GOT3 (cell line): Measurements from ENCODE around the gene TBX1.

Experiments used
- DNase-seq: peaks from one replicate; lab custom pipeline; 2025; ENCODE audit warnings: mixed read lengths; lab: John Stamatoyannopoulos, UW

The TBX1 gene

GRCh38 chr22:19753996-19754700, 6.4 kb upstream of the TBX1 start:
- no peak for DNase-seq

GRCh38 chr22:19754701-19755144, 5.9 kb upstream of the TBX1 start:
- no peak for DNase-seq

GRCh38 chr22:19755145-19755710, 5.3 kb upstream of the TBX1 start:
- DNase-seq: no peak

- no peak for DNase-seq
Measured at GRCh38 chr22:19755722-19756287, 4.8 kb upstream of the TBX1 start.

- no peak for DNase-seq
Measured at GRCh38 chr22:19756288-19757128, 4.1 kb upstream of the TBX1 start.

- DNase-seq: no peak
Measured at GRCh38 chr22:19757140-19757984, 3.2 kb upstream of the TBX1 start.

GRCh38 chr22:19757985-19758895, 2.3 kb upstream of the TBX1 start:
- no peak for DNase-seq

- DNase-seq: no peak
Measured at GRCh38 chr22:19758896-19759426, 1.6 kb upstream of the TBX1 start.

- DNase-seq: no peak
Measured at GRCh38 chr22:19759427-19760057, 1.0 kb upstream of the TBX1 start.

GRCh38 chr22:19760951-19761724, 560 bp downstream of the TBX1 start:
- no peak for DNase-seq

GRCh38 chr22:19761725-19762567, 1.4 kb downstream of the TBX1 start:
- DNase-seq: no peak

GRCh38 chr22:19762568-19763457, 2.2 kb downstream of the TBX1 start:
- no peak for DNase-seq

- DNase-seq: no peak
Measured at GRCh38 chr22:19763458-19764298, 3.1 kb downstream of the TBX1 start.

GRCh38 chr22:19764299-19764593, 3.7 kb downstream of the TBX1 start:
- DNase-seq: no peak

GRCh38 chr22:19764636-19765476, 4.3 kb downstream of the TBX1 start:
- no peak for DNase-seq
